ENCODE measurements around the gene TPK1. TPM values are rescaled to one million over a fixed set of nuclear protein-coding genes. Genes with fewer than 3 reads are reported as not detected.

The TPK1 gene
- total RNA-seq: 0.59 and 1.8 TPM in 2 replicates

DNA sequence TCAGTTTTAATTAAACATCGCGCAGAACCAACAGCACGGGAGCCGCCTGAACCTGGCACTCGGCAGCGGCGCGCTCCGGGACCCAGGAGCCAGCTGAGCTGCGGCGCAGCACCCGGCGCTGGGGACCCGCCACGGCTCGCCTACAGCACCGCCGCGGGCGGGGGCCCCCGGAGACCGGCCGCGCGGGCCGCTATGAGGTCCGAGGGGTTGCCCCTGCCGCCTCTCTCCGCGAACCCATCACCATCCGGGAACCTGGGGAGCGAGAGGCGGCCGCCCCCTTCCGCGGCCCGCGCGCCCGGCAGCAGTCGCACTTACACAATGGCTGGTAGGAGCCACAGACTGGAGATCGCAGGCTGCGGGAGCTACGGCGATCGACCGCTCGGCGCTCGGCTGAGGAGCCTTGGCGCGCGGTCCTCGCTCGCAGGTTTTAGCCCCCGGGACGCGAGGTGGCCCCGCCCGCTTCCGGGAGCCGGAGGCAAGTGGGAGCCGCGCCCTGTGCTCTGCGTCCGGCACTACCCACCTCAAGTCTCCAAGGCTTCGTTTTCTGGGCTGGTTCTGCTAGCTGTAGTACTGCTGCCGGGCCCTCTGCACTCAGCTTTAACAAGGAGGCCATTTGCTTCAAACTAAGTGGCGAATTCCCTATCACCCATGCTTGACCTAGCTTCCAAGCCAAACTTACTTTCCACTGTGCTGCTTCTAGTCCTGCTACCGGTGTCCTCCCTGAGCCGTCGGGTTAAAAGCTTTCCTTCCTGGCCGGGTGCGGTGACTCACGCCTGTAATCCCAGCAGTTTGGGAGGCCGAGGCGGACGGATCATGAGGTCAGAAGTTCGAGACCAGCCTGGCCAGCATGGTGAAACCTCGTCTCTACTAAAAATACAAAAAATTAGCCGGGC is at the start of gene TPK1:
TSS of gene TPK1 (minus strand) at position 402 of the 893 bp plus-strand sequence. CDS start 451 bp downstream, outside the sequence.

DNA sequence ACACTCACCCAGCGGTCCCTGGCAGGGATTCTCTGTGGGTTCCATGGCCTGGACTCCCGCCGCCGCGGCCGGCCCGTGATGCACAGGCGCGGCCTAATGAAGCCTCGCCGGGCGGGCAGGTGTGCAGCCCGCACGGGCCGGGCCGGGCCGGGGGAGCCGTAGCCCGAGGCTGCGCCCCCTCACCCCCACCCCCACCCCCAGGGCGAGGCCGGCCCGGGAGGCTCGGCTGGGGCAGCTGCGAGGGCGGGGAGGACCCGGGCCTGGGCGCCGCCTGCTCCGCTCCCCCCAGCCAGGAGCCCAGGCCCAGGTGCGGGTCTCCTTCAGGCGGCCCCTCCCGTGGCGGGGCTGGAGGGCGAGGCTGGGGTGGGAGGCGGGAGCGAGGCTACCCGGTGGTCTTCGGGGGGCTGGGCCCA is 432.2 kb downstream of the TPK1 start, which contains the start of gene NOBOX:
TSS of gene NOBOX (minus strand) at position 45 of the 413 bp plus-strand sequence.

